Stromal cell of bone marrow (primary cell): ENCODE measurements around the gene NPLOC4.

Experiments
- DNase-seq: peaks from one replicate; pipeline ENCODE4 v3.0.0-alpha.2; 2012; ENCODE audit warnings: low read depth

The NPLOC4 gene

DNA sequence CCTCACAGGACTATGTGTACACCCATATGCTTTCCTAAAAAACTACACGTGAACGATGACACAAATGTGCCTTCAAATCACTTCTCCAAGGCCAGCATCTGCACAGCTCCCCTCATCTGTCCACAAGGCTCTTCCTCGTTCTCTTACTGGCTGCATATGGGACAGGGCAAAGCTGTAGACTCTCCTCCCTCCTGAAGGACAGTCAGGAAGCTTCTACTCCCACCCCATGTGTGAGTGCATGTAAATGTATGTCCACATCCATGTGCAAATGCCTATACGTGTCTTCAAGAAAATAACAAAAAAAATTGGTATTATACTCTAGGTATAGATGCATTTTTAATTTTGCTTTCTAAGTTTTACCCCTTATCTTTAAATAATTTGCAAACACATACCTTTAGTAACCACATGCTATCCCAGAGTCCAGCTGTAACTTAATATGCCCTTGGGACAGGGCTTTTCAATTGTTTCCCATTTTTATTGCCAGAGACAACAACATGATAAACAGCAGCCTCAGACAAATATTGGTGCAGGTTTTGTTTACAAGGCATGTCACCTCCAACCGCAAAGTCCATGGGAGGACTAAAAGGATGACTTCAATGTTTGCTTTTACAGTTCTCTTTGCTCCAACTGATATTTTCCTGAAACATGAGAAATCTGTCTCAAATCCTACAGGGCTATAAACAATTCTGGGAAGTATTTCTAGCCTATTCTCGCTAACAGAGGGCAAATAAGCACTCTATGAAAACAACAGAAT is 53.1 kb downstream of the NPLOC4 start:
- DNase-seq = no peak

GRCh38 chr17:81582749-81583148 is 54.2 kb downstream of the NPLOC4 start:
- DNase-seq = no peak

GRCh38 chr17:81582341-81582740 is 54.6 kb downstream of the NPLOC4 start:
- peak; percentile 69 for DNase-seq

- no peak for DNase-seq
Measured at GRCh38 chr17:81581758-81582157, 55.2 kb downstream of the NPLOC4 start.

DNA sequence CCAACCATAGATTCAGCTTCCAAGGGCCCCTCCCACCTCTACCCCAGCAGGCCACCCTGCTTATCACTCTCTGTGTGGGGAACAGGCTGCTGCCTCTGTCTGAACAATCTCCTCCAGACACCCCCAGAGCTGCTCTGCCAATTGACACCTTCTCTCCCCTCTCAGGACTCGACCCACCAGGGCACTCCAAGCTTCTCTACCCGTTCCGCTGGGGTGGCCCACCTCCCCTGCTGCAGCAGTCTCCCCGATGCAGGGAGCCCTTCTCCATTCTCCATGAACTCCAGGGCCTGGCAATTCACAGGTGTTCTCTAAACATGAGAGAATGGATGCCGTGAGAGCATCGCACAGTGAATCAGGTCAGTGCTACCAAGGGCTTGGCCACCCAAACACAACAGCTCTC is 56.4 kb downstream of the NPLOC4 start:
- no peak for DNase-seq

DNA sequence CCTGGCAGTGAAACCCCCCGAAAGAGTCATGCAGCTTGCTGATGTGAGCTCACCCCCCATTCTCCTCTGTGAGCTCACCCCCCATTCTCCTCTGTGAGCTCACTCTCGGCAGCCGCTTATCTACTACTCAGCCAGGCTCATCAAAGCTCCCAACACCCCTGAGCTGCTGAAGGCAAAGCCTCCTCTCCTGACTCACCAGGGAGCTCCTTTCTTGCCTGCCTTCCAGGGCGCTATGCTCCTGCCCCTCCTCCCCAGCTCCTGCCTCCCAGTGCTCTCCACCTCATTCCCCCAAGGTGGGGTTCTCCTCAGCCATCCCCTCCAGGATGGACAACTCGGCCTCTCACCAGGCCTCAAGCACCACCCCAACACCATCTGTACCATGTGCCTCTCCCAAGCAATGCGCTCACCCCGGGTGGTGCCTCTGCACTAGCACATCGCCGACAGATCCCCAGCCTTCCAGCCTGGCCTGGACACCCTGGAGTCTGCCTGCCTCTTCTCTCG is 57.0 kb downstream of the NPLOC4 start:
- peak; percentile 24 for DNase-seq

DNA sequence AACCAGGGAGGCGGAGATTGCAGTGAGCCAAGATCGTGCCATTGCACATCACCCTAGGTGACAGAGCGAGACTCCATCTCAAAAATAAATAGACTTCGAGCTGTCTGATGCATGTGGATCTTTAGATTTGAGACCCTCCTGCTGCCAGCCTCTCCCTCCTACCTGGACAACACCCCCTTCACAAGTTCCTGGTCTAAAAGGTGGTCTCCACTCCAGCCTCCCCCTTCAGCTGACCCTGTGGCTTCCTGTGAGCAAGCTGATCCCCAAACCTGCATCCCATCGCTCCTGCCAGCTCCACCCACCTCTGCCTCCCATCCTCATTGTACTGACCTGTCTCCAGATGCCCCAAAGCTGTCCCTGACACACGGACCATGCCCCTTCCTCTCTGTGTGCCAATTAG is 57.6 kb downstream of the NPLOC4 start:
- no peak for DNase-seq

- DNase-seq = no peak
Measured at GRCh38 chr17:81578561-81579225, 58.2 kb downstream of the NPLOC4 start.

DNA sequence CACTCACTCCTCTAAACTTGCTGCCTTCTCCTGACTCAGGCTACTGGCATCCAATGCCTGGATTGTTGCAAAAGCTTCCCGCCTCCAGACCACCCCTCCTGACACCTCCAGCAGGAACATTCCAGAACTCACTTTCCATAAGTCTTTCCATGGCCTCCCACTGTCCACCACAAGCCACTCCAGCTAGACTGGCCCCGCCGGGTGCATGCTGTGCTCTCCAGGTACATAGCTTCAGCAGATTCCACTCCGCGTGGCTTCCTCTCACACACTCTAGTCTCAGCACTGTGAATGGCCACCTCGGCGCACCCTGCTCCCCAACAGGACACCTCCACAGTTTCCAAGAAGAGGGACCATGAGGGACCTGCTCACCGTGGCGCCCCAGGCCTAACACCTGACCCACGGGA is 58.9 kb downstream of the NPLOC4 start:
- no peak for DNase-seq

GRCh38 chr17:81577278-81578000 is 59.5 kb downstream of the NPLOC4 start:
- DNase-seq = no peak

GRCh38 chr17:81576621-81577277 is 60.2 kb downstream of the NPLOC4 start:
- peak; percentile 61 for DNase-seq

DNA sequence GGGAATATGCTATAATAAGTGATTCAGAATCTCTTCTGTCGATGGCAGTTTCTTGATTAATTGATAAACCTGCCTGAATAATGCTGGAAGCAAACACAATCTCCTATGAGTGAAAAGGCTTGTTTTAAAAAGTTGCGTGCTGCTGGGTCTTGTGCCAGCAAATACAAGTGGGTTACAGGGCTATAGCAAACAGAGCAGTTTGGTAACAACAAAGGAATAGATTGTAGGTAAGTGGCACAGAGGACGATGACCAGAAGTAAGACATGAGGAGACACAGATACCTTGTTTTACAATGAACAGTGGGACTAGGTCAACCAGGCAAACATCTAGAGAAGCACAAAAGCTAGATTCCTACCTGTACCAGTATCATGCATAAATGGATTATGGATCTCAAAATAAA is 61.1 kb downstream of the NPLOC4 start:
- DNase-seq = no peak

DNA sequence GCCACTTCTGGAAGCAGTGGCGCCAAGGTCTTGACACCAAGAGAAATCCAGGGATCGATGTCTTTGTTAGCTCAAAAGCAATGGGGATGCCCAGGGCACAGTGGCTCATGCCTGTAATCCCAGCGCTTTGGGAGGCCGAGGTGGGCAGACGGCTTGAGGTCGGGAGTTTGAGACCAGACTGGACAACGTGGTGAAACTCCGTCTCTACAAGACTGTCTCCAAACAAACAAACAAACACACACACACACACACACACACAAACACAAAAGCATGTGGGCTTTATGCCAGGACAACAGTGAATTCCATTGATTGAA is 62.3 kb downstream of the NPLOC4 start:
- no peak for DNase-seq

DNA sequence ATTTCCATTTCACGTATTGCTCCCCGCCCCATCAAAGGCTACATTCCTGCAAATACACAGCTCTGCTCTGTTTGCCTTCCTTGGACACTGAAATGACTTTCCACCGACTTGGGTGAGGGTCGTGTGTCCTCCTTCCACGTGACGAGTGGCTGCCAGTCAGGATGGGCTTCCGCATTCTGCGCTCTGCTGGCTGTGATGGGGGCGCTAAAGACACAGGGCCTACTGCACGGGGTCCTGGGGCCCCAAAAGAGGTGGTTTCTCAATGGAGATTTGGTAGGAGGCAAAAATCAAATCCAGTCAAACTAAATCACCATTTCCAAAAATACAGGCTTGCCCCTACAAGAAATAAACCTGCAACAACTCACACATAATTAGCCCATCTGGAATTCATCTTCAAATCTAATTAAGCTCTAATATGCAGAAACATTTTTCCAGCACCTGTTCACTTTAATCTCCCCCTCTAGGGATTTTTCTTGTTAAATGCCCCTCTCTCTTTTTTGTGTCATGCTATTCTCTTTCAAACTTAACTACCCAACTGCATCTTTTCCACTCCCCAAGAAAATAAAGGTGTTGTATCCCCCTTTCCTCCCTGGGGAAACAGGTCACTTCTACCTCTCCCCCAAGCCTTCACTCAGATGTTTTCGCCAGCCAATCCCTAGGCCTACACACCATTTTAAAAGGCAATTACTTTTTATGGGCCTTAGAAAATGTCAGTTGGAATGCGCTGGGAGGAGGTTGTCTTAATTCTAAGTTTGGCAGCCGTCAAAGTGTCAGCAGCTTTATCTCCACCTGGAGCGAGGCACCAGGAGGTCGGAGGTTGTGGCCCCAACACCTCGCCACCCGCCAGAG is 62.9 kb downstream of the NPLOC4 start:
- DNase-seq = no peak

DNA sequence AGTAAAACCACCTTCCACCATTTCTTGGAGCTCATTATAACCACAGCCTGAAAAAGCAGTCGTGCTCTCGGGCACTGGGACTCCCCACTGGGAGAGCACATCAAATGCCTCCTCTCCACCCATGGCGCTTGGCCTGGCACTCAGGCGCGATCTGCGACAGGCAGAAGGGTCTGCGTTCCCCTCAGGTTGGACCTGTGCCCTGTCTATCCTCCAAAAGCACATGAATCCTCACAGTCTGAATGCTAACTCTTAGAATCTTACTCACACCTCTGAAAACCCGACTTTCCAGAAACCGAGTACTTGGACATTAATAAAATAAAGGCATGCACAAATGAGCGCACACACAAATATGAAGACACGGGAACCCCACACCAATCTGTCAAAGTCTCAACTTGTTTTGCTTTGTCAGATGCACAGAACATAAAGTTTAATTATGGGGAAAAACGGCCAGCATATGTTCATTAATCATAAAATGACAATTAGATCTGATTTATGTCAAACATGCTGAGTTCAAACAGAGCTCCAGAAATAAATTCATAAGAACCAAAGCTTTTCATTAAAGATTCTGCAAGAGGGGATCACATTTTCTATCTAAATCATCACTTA is 64.2 kb downstream of the NPLOC4 start:
- DNase-seq = no peak

GRCh38 chr17:81570964-81571363 is 65.9 kb downstream of the NPLOC4 start:
- no peak for DNase-seq

DNA sequence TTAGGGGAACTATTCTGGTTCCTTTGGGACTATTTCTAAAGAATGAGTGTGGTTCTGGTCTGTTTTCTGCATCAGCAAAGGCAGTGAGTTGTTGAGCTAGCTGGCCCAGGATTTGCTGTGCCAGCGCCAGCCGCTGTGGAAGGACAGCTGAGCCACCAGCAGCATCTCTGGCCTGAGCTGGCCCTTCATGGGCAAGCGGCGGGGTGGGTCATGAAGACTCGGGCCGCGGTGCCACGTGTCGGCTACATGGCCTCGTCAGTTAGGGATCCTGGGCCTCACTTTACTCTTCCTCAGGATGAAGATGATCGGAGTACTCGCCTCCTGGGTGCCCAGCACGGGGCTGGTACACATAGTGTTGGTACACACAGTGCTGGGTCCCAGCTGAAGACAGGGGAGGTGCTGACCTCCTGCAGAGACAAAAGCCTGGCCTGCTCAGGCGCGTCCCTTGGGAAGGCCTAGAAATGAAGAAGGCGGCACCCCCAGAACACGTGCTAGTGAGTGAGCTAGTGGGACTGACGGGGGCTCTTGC is 66.9 kb downstream of the NPLOC4 start:
- no peak for DNase-seq

DNA sequence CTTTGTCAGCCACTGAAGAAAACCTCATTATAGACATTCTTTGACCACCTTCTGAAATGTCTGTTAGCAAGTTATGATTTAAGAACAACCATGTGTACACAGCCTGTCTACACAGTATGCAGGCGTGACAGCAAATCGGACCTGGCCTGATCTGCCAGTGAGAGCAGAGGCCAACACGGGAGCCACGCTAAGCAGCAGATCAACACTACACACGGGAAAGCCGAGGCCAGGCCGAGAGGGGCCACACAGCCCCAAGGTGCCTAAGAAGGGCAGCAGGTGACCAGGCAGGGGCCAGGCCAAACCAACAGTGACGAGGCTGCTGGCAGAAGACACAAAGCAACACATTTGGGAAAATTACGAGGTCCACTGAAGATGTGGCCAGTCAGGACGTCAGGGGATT is 68.5 kb downstream of the NPLOC4 start:
- DNase-seq = no peak

- no peak for DNase-seq
Measured at GRCh38 chr17:81567191-81567590, 69.7 kb downstream of the NPLOC4 start.

DNA sequence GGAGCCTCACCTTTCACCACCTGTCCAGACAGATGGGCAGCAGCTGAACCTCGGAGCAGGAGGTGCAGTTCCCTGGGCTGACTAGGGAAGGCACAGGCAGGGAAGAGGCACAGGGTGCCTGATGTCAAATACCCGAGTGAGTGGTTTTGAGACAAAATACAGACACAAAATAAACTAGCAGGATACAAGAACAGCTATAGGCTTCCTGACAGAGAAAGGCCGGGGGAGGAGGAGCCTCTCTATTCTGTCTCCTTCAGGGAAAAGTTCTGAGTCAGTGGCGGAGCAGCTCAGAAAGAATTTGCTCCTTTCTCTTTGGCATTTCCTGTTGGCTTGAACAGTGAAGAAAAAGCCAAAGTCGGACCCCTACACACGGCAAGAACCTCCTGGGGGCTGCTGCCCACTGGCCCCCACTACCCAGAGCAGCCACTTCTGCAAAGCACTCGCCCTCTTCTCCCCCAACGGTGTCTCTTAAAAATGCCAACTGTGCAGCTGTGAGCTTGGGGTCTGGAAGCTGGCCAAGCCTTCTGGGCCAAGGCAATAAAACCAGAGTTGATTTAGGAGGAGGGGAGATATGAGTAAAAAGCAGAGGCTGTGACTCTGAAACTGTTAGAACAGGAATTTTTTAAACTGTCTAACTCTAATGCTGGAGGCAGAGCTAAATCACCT is 70.3 kb downstream of the NPLOC4 start:
- peak; percentile 91 for DNase-seq
